K562 (cell line): Measurements from ENCODE around the gene GUCY2D. TPM values are rescaled to one million over a fixed set of nuclear protein-coding genes. Genes with fewer than 3 reads are reported as not detected.

Experiments used
- BHLHE40 ChIP-seq: IDR thresholded peaks from 2 replicates; pipeline ENCODE4 v1.6.1; 2011; ENCODE audit warnings: low read length, improper control_type of control experiment
- CREM ChIP-seq: IDR thresholded peaks from 2 replicates; pipeline ENCODE4 v1.6.1; 2014; ENCODE audit warnings: antibody characterized with exemption, low read depth
- CTBP1 ChIP-seq: fragments of 450-650 bp; IDR thresholded peaks from 2 replicates; pipeline ENCODE4 v1.6.1; 2016; ENCODE audit warnings: borderline replicate concordance
- CXXC5 ChIP-seq: fragments of 250-450 bp; sonication (Bioruptor Pico); IDR thresholded peaks from 2 replicates; pipeline ENCODE4 v1.8.0; 2022; ENCODE audit warnings: inconsistent platforms, mild to moderate bottlenecking, moderate library complexity
- FIP1L1 ChIP-seq: fragments of 200-400 bp; formaldehyde crosslinking; IDR thresholded peaks from 2 replicates; pipeline ENCODE4 v1.6.1; 2018; ENCODE audit warnings: mild to moderate bottlenecking, low read depth, low read length; ENCODE audit not compliant: poor library complexity, severe bottlenecking
- HMGN3 ChIP-seq: IDR thresholded peaks from 2 replicates; pipeline ENCODE4 v1.6.1; 2011; ENCODE audit warnings: borderline replicate concordance, low read depth, mild to moderate bottlenecking, mixed read lengths, low read length; ENCODE audit not compliant: insufficient read length; ENCODE audit errors: extremely low read depth
- HNRNPL ChIP-seq: fragments of 200-400 bp; formaldehyde crosslinking; IDR thresholded peaks from 2 replicates; pipeline ENCODE4 v1.6.1; 2017; ENCODE audit warnings: low read depth, mild to moderate bottlenecking, low read length
- IRF2 ChIP-seq: sonication (generic); formaldehyde crosslinking; IDR thresholded peaks from 2 replicates; pipeline ENCODE4 v1.8.1; 2022; ENCODE audit warnings: mild to moderate bottlenecking, missing genetic modification reagents
- NR2C2 ChIP-seq, 2 experiments: fragments of 200-800 bp in 1 of 2; sonication (Bioruptor generic) in 1 of 2; sonication (generic) in 1 of 2; formaldehyde crosslinking in 1 of 2; IDR thresholded peaks; 2 replicates each; pipeline versions ENCODE4 v1.6.1 to v1.8.0; 2016 to 2022; ENCODE audit warnings: mild to moderate bottlenecking in 1 of 2, missing compliant biosample characterization in 1 of 2, missing genetic modification characterization in 1 of 2, missing genetic modification reagents in 1 of 2
- PHF8 ChIP-seq: fragments of 200-600 bp; sonication (generic); IDR thresholded peaks from 2 replicates; pipeline ENCODE4 v1.6.1; 2012; ENCODE audit warnings: mixed run types, mild to moderate bottlenecking, inconsistent platforms, low read length, moderate library complexity, borderline replicate concordance
- RB1 ChIP-seq: fragments of 450-650 bp; IDR thresholded peaks from 2 replicates; pipeline ENCODE4 v1.6.1; 2017; ENCODE audit warnings: low read depth, mild to moderate bottlenecking
- REST ChIP-seq, 2 experiments: fragments of 450-650 bp; formaldehyde crosslinking in 1 of 2; IDR thresholded peaks; 2 replicates each; pipeline versions ENCODE4 v1.4.0 to v1.6.1; 2014 to 2020; ENCODE audit warnings: mild to moderate bottlenecking in 2 of 2, borderline replicate concordance in 1 of 2, low read depth in 1 of 2
- SMC3 ChIP-seq: conservative IDR thresholded peaks from 2 replicates; pipeline ENCODE4 v1.6.1; 2011; ENCODE audit warnings: low read depth, low read length, improper control_type of control experiment; ENCODE audit not compliant: insufficient read depth
- STAT5A ChIP-seq: IDR thresholded peaks from 2 replicates; pipeline ENCODE4 v1.6.1; 2012; ENCODE audit warnings: low read length, inconsistent platforms, borderline replicate concordance
- TOE1 ChIP-seq, 2 experiments: fragments of 450-650 bp in 1 of 2; sonication (generic) in 1 of 2; formaldehyde crosslinking in 1 of 2; IDR thresholded peaks; 2 replicates each; pipeline versions ENCODE4 v1.7.1 to v1.8.0; 2016 to 2022; ENCODE audit warnings: borderline replicate concordance in 2 of 2, mild to moderate bottlenecking in 2 of 2, antibody characterized with exemption in 1 of 2, inconsistent platforms in 1 of 2, low read depth in 1 of 2, missing genetic modification reagents in 1 of 2, moderate library complexity in 1 of 2
- ZC3H8 ChIP-seq: fragments of 450-650 bp; IDR thresholded peaks from 2 replicates; pipeline ENCODE4 v1.6.1; 2017
- ZNF224 ChIP-seq: sonication (generic); formaldehyde crosslinking; IDR thresholded peaks from 2 replicates; pipeline ENCODE4 v1.8.0; 2022; ENCODE audit warnings: mild to moderate bottlenecking, missing genetic modification reagents
- ZNF785 ChIP-seq: fragments of 250-450 bp; sonication (Bioruptor Pico); IDR thresholded peaks from 2 replicates; pipeline ENCODE4 v1.4.0; 2020; ENCODE audit warnings: mild to moderate bottlenecking
- polyA plus RNA-seq, 8 experiments: library from polyadenylated mRNA; depleted of rRNA in 4 of 8; stranded (reverse) in 5 of 8; unstranded in 3 of 8; fragments of >200 nt; fragmentation: Nextera tagmentation in 2 of 8; fragmentation: Illumina TruSeq in 1 of 8; extraction: Ambion mirVana in 2 of 8; extraction: Trizol in 1 of 8; gene quantifications; 2 replicates each; pipeline versions ENCODE4 v1.2.1 to v1.2.3, GENCODE V29; 2011 to 2014; ENCODE audit warnings: inconsistent platforms in 1 of 8, missing spikeins in 1 of 8
- total RNA-seq, 7 experiments: library from RNA; depleted of rRNA in 6 of 7; stranded (reverse); fragments of >200 nt in 6 of 7; fragmentation: Illumina TruSeq in 2 of 7; extraction: Trizol in 2 of 7; gene quantifications; 2 replicates each; pipeline versions ENCODE4 v1.2.1 to v1.2.3, GENCODE V29; 2011 to 2021; ENCODE audit warnings: low replicate concordance in 1 of 7

Gene GUCY2D
- total and polyA plus RNA-seq, 9 of the 15 experiments (the other 6 are each of a cell fraction or from before 2014, with no cell fraction given), result 0.05 TPM; not detected in 8

- TF ChIP-seq ZNF785 (CRISPR knock-in tag) (no peak), HNRNPL (peak; percentile 63; the same call in 1 of the 2 replicates), NR2C2 (CRISPR knock-in tag; IDR thresholded peaks at IDR 0.05) (no peak), NR2C2 (tag; IDR thresholded peaks at IDR 0.05) (no peak), PHF8 (peak; percentile 21; the same call in 1 of the 2 replicates), CREM (0 out of 2 replicates have a peak, but pooled peaks have one; percentile 27), RB1 (0 out of 2 replicates have a peak, but pooled peaks have one; percentile 31), ZC3H8 (no peak), ZNF224 (CRISPR knock-in tag) (no peak), REST (IDR thresholded peaks at IDR 0.05; ENCODE audit: borderline replicate concordance) (peak; percentile 48; the same call in 1 of the 2 replicates), REST (CRISPR knock-in tag; IDR thresholded peaks at IDR 0.05; ENCODE audit: low read depth) (no peak), IRF2 (CRISPR knock-in tag) (no peak), STAT5A (no peak), CTBP1 (peak; percentile 62; the same call in 1 of the 2 replicates), SMC3 (peak; percentile 63), TOE1 (IDR thresholded peaks at IDR 0.05; ENCODE audit: borderline replicate concordance) (no peak), TOE1 (CRISPR knock-in tag; IDR thresholded peaks at IDR 0.05; ENCODE audit: borderline replicate concordance, low read depth) (no peak), FIP1L1 (peak; percentile 38), HMGN3 (peak; percentile 36), BHLHE40 (peak; percentile 74), CXXC5 (peak; percentile 45)
Measured at GRCh38 chr17:7989781-7990655, 12.4 kb upstream of the GUCY2D start (continued).
